ENCODE results near the gene GNG13. TPM values are rescaled to one million over a fixed set of nuclear protein-coding genes. Genes with fewer than 3 reads are reported as not detected.

GNG13 gene
- total RNA-seq, 1 experiment from 2014 or later = not detected

GRCh38 chr16:832652-833336 is 32.3 kb upstream of the GNG13 start:
- no peak overlapping the region for H3K4me2 ChIP-seq (ENCODE audit: insufficient read depth, insufficient read length, low read length)
- H3K4me1 ChIP-seq (ENCODE audit: insufficient read depth, low read length) = no peaks in the 10 kb centered on the region
- H3K23ac ChIP-seq (ENCODE audit: insufficient read length, low read depth, low read length) = no peak overlapping the region
- H3K27me3 ChIP-seq (ENCODE audit: insufficient read depth, low read length) = no peaks in the 10 kb centered on the region
- no peak overlapping the region for H2BK20ac ChIP-seq (ENCODE audit: low read depth, low read length, poor library complexity, severe bottlenecking)
- TF ChIP-seq CTCF (conservative IDR thresholded peaks at IDR 0.05) = no peak
- H3K14ac ChIP-seq (ENCODE audit: insufficient read depth, low read length) = no peak overlapping the region; the same call in 1 of the 2 replicates
- Mint-ChIP-seq H3K4me1 (no peaks in the 10 kb centered on the region), H3K9me3 (peaks cover 20 to 21% of the 10 kb centered on the region in 2 experiments), H3K36me3 (ENCODE audit: insufficient read depth in 1 of 3, low read depth in 3 of 3) (peaks cover 0 to 13% (median 4%) of the 10 kb centered on the region in 3 experiments; a peak in 5 of 7 replicates), H3K4me3 (no peak overlapping the region), H3K27ac (no peak overlapping the region), H3K27me3 (ENCODE audit: low read depth) (peaks cover 27% of the 10 kb centered on the region)
- H4K20me1 ChIP-seq (ENCODE audit: control insufficient read depth, insufficient read depth, insufficient read length) = no peaks in the 10 kb centered on the region
- H3K4ac ChIP-seq (ENCODE audit: low read depth, low read length) = no peak overlapping the region
- H3K18ac ChIP-seq (ENCODE audit: insufficient read length, low read depth, low read length) = no peak overlapping the region
- H4K91ac ChIP-seq (ENCODE audit: insufficient read length, low read depth, low read length) = no peak overlapping the region
- H2AK5ac ChIP-seq (ENCODE audit: insufficient read length, low read length) = no peak overlapping the region
- no peak overlapping the region for H3K56ac ChIP-seq (ENCODE audit: insufficient read length, low read depth, low read length)
- no peaks in the 10 kb centered on the region for H3K79me1 ChIP-seq (ENCODE audit: insufficient read depth, low read depth, low read length, poor library complexity, severe bottlenecking)
- DNase-seq = no peak
- H3K9me3 ChIP-seq (ENCODE audit: control insufficient read depth, low read depth, low read length) = no peaks in the 10 kb centered on the region
- no peak overlapping the region for H2BK5ac ChIP-seq (ENCODE audit: insufficient read length, low read length)
- no peaks in the 10 kb centered on the region for H3K79me2 ChIP-seq (ENCODE audit: insufficient read depth, low read length)
- no peak overlapping the region for H4K8ac ChIP-seq (replicated peaks; ENCODE audit: insufficient read length, low read depth, low read length)
- no peak overlapping the region for H2AFZ ChIP-seq (ENCODE audit: low read length)
- H2BK15ac ChIP-seq (ENCODE audit: low read depth, low read length) = no peak overlapping the region
- no peak overlapping the region for H3T11ph ChIP-seq (ENCODE audit: low read length)
- H3K23me2 ChIP-seq (ENCODE audit: insufficient read length, low read depth, low read length, poor library complexity, severe bottlenecking) = no peaks in the 10 kb centered on the region
- WGBS (ENCODE audit: extremely low coverage, insufficient read length, low lambda C conversion rate) = no CpG with 5 or more reads among the region's 35 CpGs
- no peak overlapping the region for H3K27ac ChIP-seq (ENCODE audit: insufficient read length, low read depth, low read length)
- no peak overlapping the region for H4K5ac ChIP-seq (ENCODE audit: insufficient read length, low read depth, low read length)
- no peak overlapping the region for H2BK12ac ChIP-seq (ENCODE audit: insufficient read length, low read depth, low read length)
- no peak overlapping the region for H2BK120ac ChIP-seq (ENCODE audit: low read depth, low read length, poor library complexity, severe bottlenecking)
- no peak overlapping the region for H3K9ac ChIP-seq (ENCODE audit: extremely low read depth, insufficient read length, low read length)
